HG03159 (cell line): ENCODE data around the gene ZKSCAN5.
A peak's percentile ranks its signal among the peaks of the same experiment; 100 is the strongest.
"Not testable (repeated sequence)": the region's sequence is repeated elsewhere in the genome, so short reads cannot be mapped to it uniquely, and the experiment has no call there.

Source experiments
- ATAC-seq: cut with Tn5 transposase; IDR thresholded peaks from one replicate; pipeline ENCODE4 v1.9.1; 2021; ENCODE audit warnings: mild to moderate bottlenecking, moderate library complexity; ENCODE audit not compliant: unreplicated experiment

ZKSCAN5 gene

DNA sequence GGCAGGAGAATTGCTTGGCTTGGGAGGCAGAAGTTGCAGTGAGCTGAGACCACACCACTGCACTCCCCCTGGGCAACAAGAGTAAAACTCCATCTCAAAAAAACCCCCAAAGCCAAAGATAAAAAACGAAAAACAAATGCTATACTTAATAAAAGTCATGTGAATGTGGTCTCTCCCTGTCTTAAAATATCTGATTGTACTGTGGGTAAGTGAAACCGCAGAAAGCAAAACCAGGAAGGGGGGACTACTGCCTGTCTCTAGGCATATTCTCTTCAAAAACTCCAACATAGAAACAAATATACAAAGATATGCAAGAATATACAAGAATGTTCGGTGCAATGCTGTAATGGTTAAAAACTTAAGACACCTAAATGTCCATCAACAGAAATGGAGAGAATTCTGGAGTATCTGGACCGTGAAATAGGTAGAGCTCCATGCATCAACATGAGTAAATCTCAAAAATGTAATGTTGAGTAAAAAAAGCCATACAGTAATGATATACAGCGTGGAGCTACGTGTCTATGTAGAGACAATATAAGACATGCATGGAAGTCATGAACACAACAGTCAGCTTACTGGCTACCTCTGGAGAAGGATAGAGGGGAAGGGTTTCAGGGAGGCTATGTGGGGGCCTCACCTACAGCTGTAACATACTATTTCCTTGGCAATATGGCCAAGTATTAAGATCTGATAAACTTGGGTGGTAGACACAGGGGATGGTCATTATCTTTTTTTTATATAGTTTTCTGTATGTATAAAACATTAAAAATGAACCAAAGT, 6.5 kb upstream of the ZKSCAN5 start:
- no peak for ATAC-seq

DNA sequence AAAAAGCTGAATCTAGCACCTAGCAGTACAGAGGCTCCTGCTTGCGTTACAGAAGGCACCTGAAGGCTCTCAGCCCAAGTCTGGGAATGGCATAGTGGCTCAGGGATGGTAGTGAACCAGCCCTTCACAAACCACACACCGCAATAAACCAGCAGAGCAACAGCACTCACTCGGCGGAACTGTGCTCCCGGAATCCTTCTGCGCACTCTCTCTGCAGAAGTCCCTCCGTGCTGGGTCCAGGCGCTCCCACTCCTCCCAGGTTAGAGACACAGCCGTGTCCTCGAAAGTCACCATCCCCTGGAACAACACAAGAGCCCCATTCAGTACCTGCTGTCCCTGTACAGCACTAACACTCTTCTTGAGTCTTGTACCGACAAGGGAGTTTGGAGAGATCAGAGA, 5.9 kb upstream of the ZKSCAN5 start:
- no peak for ATAC-seq

DNA sequence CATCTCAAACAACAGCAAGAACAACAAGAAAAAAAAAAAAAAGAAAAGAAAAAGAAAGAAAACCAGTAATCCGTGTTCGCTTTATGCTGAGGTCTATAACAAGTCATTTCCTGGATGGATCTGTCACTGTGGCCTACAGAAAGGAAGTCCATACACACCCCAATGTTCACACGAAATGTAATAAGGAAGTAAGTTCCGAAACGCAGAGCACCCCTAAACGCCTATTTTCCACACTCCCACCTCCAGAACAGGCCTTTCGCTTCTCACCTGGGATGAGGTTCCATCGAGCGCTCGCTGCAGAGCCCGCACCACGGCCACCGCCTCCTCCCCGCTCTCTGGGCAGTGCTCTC, 5.1 kb upstream of the ZKSCAN5 start:
- peak; percentile 20 for ATAC-seq

DNA sequence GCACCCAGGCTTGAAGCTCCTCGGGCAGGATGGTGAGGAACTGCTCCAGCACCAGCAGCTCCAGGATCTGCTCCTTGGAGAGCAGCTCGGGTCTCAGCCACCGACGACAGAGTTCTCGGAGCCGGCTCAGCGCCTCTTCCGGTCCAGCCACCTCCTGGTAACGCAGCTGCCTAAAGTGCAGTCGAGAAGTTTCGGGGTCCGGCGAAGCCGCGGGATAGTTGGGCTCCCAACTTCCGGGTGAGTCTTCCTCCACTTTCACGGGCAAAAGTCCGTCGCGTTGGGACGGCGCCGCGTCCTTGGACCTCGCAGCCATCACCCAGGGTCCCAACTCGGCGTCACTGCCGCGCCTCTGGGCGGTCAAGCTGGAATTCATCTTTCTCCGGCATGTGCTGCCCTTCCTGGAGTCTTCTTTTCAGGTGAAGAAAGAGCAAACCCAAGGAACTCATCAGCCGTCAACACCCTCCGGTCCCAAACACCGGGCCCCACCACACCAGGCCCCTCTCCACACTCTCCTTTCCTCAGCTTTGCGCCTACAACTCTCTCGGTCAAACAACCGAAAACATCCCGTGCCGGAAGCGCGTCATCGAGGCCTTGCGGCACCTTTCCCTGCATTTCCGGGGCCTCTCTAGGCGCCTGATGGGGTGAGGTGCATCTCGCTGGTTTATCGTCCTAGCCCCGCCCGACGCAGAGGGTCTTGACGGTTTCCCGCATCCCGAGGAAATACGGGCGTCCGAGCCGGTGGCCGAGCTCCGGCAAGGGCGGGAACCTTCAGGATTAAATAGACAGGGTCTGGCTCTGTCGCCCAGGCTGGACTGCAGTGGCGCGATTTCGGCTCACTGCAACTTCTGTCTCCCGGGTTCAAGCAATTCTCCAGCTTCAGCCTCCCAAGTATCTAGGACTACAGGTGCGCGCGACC, 4.5 kb upstream of the ZKSCAN5 start, which contains the start of gene ZNF394:
ZNF394 (minus strand) TSS at position 561 of the 916 bp plus-strand sequence; CDS start at position 373, 188 bp downstream.
- peak; percentile 47 for ATAC-seq

DNA sequence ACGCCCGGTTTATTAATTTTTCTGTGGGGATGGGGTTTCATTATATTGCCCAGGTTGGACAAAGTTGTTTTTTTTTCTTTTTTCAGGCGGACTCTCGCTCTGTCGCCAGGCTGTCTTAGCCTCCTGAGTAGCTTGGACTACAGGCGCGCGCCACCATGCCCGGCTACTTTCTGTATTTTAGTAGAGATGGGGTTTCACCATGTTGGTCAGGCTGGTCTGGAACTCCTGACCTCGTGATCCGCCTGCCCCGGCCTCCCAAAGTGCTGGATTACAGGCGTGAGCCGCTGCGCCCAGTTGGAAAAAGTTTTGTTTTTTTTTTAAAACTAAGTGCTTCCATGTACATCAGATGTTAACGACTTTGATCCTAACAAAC, 3.8 kb upstream of the ZKSCAN5 start:
- no peak for ATAC-seq

DNA sequence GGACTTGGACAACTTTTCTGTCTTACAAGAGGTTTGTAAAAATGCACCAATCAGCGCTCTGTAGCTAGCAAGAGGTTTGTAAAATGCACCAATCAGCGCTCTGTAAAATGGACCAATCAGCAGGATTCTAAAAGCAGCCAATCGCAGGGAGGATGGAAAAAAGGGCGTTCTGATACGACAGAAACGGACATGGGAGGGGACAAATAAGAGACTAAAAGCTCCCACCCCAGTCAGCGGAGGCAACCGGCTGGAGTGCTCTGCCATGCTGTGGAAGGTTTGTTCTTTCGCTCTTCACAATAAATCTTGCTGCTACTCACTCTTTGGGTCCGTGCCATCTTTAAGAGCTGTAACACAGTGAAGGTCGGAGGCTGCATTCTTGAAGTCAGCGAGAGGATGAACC, 3.2 kb upstream of the ZKSCAN5 start:
- not testable (repeated sequence) for ATAC-seq

DNA sequence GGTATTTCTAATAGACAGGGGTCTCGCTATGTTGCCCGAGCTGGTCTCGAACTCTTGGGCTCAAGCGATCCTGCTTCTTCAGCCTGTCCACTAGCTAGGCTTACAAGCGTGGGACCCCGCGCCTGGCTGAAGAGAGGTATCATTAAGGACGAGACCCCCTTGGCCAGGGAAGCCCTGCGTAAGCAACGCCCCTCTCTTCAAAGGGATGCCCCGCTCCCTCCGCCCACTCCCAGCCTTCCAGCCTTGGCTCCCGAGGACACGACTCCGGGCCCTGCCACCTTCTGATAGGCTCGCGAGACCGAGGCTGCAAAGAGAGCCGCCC, 220 bp upstream of the ZKSCAN5 start:
- no peak for ATAC-seq

DNA sequence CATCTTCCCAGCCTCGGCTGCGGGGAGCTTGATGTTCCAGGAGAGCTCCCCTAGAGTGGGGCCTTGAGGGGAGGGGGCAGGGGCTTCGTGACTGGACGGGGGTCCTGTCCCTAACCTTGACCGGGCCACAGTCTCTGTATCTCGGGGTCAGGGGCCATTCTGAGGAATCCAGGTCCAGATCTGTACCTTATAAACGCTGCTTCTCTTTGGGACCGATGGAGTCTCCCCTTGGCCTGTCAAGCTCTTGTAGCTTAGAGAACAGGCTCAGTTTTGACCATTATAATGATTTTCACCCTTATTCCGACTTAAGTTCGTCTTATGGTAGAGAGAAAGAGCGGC, 831 bp downstream of the ZKSCAN5 start:
- ATAC-seq = no peak

DNA sequence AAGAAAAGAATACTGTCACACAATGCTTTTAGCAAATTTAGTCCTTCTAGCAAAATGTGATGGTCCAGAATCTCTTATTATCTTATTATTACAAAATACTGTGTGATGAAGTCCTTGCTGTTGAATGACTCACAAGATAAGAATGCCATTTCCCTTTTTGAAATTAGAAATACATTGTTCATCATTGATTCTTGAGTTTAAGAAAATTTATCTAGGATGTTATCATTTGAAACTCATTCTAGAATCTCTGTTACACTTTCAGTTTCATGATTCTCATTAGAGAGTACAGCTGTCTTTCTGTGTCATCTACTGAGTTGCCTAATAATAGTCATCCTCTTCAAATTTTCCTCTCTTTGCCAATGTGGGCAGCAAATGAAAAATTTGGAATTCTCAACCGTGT, 9.6 kb downstream of the ZKSCAN5 start:
- no peak for ATAC-seq

DNA sequence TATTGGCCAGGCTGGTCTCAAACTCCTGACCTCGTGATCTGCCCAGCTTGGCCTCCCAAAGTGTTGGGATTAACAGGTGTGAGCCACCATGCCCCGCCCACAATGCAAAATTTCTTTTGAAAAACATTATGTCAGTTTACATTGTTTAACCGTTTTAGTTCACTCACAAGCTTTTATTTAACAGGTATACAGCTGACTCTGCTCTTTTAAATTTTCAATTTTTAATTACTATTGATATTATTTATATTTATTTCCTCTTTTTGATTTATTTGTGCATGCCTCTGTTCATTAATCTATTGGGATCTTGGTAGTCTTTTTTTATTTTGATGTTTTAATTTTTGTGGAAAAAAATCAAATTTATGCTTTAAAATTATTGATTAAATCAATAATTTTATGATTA, 16.9 kb downstream of the ZKSCAN5 start:
- ATAC-seq = no peak

DNA sequence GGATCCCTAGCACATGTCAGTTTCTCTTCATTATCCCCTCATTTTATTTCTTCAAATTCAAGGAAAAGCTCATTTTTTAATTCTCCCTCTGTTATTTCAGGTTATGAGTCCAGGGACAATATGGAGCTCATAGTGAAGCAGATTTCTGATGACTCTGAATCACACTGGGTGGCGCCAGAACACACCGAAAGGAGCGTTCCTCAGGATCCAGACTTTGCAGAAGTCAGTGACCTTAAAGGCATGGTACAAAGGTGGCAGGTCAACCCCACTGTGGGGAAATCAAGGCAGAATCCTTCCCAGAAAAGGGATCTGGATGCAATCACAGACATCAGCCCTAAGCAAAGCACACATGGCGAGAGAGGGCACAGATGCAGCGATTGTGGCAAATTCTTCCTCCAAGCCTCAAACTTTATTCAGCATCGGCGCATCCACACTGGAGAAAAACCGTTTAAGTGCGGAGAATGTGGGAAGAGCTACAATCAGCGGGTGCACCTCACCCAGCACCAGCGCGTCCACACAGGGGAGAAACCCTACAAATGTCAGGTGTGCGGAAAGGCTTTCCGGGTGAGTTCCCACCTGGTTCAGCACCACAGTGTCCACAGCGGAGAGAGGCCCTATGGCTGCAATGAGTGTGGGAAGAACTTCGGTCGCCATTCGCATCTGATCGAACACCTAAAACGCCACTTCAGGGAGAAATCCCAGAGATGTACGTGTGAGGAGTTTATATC, 21.4 kb downstream of the ZKSCAN5 start:
- ATAC-seq = no peak

DNA sequence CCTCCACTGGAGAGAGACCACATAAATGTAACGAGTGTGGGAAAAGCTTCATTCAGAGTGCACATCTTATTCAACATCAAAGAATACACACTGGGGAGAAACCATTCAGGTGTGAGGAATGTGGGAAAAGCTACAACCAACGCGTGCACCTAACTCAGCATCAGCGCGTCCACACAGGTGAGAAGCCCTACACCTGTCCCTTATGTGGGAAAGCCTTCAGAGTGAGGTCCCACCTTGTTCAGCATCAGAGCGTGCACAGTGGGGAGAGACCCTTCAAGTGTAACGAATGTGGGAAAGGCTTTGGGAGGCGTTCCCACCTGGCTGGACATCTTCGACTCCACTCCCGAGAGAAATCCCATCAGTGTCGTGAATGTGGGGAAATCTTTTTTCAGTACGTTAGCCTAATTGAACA, 26.9 kb downstream of the ZKSCAN5 start:
- no peak for ATAC-seq

DNA sequence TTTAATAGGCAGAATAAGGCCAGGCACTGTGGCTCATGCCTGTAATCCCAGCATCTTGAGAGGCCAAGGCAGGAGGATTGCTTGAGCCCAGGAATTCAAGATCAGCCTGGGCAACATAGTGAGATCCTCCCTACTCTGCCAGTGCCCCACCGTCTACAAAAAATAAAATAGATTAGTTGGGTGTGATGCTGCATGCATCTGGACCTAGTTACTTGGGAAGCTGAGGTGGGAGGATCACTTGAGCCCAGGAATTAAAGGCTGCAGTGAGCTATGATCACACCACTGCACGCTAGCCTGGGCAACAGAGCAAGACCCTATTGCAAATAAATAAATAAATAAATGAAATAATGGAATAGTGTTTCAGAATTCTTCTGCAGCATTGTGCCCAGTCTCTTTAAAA, 31.2 kb downstream of the ZKSCAN5 start:
- ATAC-seq = no peak

DNA sequence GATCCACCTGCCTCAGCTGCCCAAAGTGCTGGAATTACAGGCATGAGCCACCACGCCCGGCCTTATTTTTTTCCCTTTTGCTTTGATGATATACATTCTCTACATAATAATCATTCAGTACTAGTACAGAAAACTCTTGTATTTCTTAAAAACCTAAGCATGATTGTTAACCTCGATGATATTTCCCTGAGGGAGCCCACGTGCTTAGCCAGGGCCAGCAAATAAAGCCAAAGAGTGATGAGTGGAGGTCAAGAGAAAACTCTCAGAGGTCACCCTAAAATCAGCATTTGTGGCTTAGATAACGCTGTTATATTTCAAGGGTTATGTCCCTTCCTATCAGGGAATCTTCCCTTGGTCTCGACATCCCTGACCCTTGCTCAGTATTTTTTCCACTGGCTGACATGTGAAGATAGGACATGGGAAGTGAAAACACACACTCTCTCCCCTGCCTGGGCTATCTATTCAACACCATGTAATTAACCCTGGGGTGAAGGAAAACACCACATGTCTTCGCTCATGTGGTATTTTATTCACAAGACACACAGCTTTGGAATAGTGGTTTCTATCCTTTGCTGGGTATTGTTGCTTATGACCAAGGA, 34.9 kb downstream of the ZKSCAN5 start:
- ATAC-seq = no peak

DNA sequence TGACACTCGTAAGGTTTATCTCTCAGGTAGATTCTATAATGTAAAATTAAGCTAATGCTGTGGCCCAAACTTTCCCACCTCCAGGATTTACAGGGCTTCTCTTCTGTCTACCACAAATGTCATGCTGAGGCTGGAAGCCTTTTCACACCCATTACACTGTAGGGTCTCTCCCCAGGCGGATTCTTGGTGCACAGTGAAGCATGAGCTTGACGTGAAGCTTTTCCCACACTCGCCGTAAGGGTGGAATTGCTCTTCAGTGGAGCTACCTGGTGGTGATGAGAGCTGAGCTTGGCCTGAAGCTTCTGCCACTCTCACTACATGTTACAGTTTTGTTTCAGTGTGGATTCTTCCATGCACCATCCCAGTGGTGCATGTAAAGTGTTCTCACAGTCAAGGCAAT, 36.1 kb downstream of the ZKSCAN5 start:
- no peak for ATAC-seq

DNA sequence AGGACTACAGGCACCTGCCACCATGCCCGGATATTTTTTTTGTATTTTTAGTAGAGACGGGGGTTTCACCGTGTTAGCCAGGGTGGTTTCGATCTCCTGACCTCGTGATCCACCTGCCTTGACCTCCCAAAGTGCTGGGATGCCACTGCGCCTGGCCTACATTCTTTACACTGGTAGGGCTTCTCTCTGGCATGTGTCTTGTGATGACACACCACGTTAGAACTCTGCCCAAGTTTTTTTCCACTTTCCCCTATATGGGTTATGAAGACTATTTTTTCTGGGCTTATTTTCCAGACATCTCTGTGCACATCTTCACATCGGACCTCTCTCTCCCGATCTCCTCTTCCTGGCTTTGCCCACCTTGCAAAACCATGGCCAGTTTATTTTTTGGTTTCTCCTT, 36.8 kb downstream of the ZKSCAN5 start:
- no peak for ATAC-seq

DNA sequence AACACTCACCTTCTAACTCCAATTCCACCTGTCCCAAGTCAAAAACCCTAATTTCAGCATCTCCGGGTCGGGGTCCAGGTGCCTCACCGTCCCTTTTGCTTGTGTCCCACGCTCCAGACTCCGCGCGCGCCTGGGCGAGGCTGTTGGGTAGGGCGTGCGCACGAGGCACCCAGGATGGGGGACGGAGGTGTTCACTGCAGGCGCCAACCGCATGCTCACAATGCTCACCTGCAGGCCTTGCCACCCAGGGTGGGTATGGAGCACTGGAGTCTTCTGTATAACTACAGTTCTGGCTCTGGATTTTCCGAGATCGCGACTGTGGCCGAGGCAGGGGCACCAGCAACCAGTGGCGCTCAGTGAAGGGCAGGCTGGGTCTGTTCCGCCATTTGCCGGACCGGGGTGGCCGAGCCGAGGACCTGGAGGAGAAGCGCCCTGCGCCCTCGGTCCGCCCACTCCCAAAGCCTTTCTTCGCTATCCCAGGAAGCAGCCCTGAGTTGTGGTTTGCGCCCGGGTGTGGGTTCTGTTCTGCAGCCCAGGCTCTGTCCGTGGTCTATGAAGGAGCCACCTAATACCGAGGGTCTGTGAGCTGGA, 38.7 kb downstream of the ZKSCAN5 start:
- no peak for ATAC-seq

DNA sequence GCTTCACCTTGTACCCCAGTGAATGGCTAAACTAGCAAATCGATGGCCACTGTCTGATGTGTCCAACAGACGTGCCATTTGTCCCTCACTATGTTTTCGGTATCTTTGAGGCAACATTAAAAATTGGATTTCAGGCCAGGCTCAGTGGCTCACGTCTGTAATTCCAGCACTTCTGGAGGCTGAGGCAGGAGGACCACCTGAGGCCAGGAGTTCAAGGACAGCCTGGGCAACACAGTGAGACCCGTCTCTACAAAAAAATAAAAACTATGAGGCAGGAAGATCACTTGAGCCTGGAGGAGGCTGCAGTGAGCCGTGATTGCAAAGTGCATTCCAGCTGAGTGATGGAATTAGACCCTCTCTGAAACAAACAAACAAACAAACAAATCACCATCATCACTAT, 39.5 kb downstream of the ZKSCAN5 start:
- no peak for ATAC-seq

DNA sequence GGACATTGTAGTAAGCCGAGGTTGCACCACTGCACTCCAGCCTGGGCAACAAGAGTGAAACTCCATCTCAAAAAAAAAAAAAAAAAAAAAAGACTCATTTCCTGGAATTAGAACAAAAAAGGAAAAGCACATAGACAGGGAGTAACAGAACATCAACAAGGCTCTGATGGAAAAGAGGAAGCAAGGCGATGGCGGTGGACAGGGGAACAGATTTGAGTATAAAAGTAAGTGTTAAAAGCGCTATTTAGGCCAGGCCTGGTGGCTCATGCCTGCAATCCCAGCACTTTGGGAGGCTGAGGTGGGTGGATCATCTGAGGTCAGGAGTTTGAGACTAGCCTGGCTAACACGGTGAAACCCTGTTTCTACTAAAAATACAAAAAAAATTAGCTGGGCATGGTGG, 40.8 kb downstream of the ZKSCAN5 start:
- ATAC-seq = not testable (repeated sequence)

DNA sequence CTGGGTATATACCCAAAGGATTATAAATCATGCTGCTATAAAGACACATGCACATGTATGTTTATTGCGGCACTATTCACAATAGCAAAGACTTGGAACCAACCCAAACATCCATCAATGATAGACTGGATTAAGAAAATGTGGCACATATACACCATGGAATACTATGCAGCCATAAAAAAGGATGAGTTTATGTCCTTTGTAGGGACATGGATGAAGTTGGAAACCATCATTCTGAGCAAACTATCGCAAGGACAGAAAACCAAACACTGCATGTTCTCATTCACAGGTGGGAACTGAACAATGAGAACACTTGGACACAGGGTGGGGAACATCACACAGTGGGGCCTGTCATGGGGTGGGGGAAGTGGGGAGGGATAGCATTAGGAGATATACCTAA, 45.1 kb downstream of the ZKSCAN5 start:
- ATAC-seq = not testable (repeated sequence)

DNA sequence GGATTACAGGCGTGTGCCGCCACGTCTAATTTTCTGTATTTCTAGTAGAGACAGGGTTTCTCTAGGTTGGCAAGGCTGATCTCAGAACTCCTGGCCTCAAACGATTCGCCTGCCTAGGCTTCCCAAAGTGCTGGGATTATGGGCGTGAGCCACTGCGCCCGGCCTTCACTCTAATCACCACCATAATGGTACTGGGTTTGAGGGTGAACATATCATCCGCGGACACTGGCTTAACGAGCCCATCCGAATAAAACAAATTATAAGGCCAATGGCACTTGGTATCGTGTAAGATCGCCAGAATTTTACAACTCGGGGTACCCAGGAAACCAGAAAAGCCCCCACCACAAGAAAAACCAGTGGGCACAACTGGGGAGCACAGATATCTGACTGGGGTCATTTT, 46.9 kb downstream of the ZKSCAN5 start:
- no peak for ATAC-seq
